K562 (cell line): ENCODE measurements around the gene ZNF358. TPM values are rescaled to one million over a fixed set of nuclear protein-coding genes. Genes with fewer than 3 reads are reported as not detected.

ENCODE experiments used
- ARID4B ChIP-seq: sonication (generic); formaldehyde crosslinking; IDR thresholded peaks from 2 replicates; pipeline ENCODE4 v1.8.0; 2022; ENCODE audit warnings: mild to moderate bottlenecking, missing genetic modification reagents
- CBFB ChIP-seq: sonication (generic); formaldehyde crosslinking; IDR thresholded peaks from 2 replicates; pipeline ENCODE4 v1.4.0; 2020; ENCODE audit warnings: mild to moderate bottlenecking, missing genetic modification reagents
- CREM ChIP-seq: IDR thresholded peaks from 2 replicates; pipeline ENCODE4 v1.6.1; 2014; ENCODE audit warnings: antibody characterized with exemption, low read depth
- DLX4 ChIP-seq: fragments of 250-450 bp; sonication (Bioruptor Pico); IDR thresholded peaks from 2 replicates; pipeline ENCODE4 v1.6.1; 2021; ENCODE audit warnings: mild to moderate bottlenecking
- E2F1 ChIP-seq: sonication (generic); formaldehyde crosslinking; IDR thresholded peaks from 2 replicates; pipeline ENCODE4 v1.8.1; 2023; ENCODE audit warnings: mild to moderate bottlenecking, missing genetic modification reagents, moderate library complexity
- FOXP4 ChIP-seq: sonication (generic); formaldehyde crosslinking; IDR thresholded peaks from 2 replicates; pipeline ENCODE4 v1.8.0; 2022; ENCODE audit warnings: mild to moderate bottlenecking, missing genetic modification reagents, borderline replicate concordance
- GATAD2B ChIP-seq: fragments of 450-650 bp; IDR thresholded peaks from 2 replicates; pipeline ENCODE4 v1.6.1; 2017; ENCODE audit warnings: mild to moderate bottlenecking, borderline replicate concordance
- GTF2F1 ChIP-seq: IDR thresholded peaks from 2 replicates; pipeline ENCODE4 v1.6.1; 2011; ENCODE audit warnings: low read depth, low read length, improper control_type of control experiment
- HDAC3 ChIP-seq: fragments of 450-650 bp; IDR thresholded peaks from 2 replicates; pipeline ENCODE4 v1.6.1; 2018; ENCODE audit warnings: borderline replicate concordance, mild to moderate bottlenecking, moderate library complexity; ENCODE audit not compliant: partially characterized antibody
- MXD1 ChIP-seq: fragments of 250-450 bp; sonication (Bioruptor Pico); IDR thresholded peaks from 2 replicates; pipeline ENCODE4 v1.8.0; 2021; ENCODE audit warnings: borderline replicate concordance, mild to moderate bottlenecking, moderate library complexity; ENCODE audit not compliant: poor library complexity, severe bottlenecking
- NUFIP1 ChIP-seq: fragments of 450-650 bp; IDR thresholded peaks from 2 replicates; pipeline ENCODE4 v1.6.1; 2018; ENCODE audit not compliant: partially characterized antibody
- PHF20 ChIP-seq: fragments of 450-650 bp; IDR thresholded peaks from 2 replicates; pipeline ENCODE4 v1.6.1; 2018; ENCODE audit not compliant: partially characterized antibody
- POLR3A ChIP-seq: IDR thresholded peaks from 2 replicates; pipeline ENCODE4 v1.6.1; 2011; ENCODE audit warnings: borderline replicate concordance, mild to moderate bottlenecking, moderate library complexity; ENCODE audit not compliant: insufficient read length, insufficient read depth; ENCODE audit errors: extremely low read depth
- SREBF2 ChIP-seq: sonication (generic); formaldehyde crosslinking; IDR thresholded peaks from 2 replicates; pipeline ENCODE4 v1.4.0; 2020; ENCODE audit warnings: mild to moderate bottlenecking, missing genetic modification reagents
- USF1 ChIP-seq: sonication (generic); formaldehyde crosslinking; IDR thresholded peaks from 2 replicates; pipeline ENCODE4 v1.9.0; 2022; ENCODE audit warnings: mild to moderate bottlenecking, missing genetic modification reagents
- ZKSCAN8 ChIP-seq: fragments of 200-800 bp; sonication (Bioruptor generic); IDR thresholded peaks from 2 replicates; pipeline ENCODE4 v1.6.1; 2016; ENCODE audit warnings: missing genetic modification characterization, missing compliant biosample characterization
- ZNF3 ChIP-seq: fragments of 250-450 bp; sonication (Bioruptor Pico); IDR thresholded peaks from 2 replicates; pipeline ENCODE4 v1.5.0; 2021; ENCODE audit warnings: mild to moderate bottlenecking, moderate library complexity
- polyA plus RNA-seq, 8 experiments: library from polyadenylated mRNA; depleted of rRNA in 4 of 8; stranded (reverse) in 5 of 8; unstranded in 3 of 8; fragments of >200 nt; fragmentation: Nextera tagmentation in 2 of 8; fragmentation: Illumina TruSeq in 1 of 8; extraction: Ambion mirVana in 2 of 8; extraction: Trizol in 1 of 8; gene quantifications; 2 replicates each; pipeline versions ENCODE4 v1.2.1 to v1.2.3, GENCODE V29; 2011 to 2014; ENCODE audit warnings: inconsistent platforms in 1 of 8, missing spikeins in 1 of 8
- total RNA-seq, 7 experiments: library from RNA; depleted of rRNA in 6 of 7; stranded (reverse); fragments of >200 nt in 6 of 7; fragmentation: Illumina TruSeq in 2 of 7; extraction: Trizol in 2 of 7; gene quantifications; 2 replicates each; pipeline versions ENCODE4 v1.2.1 to v1.2.3, GENCODE V29; 2011 to 2021; ENCODE audit warnings: low replicate concordance in 1 of 7

The ZNF358 gene
- total and polyA plus RNA-seq, 9 of the 15 experiments (the other 6 are each of a cell fraction or from before 2014, with no cell fraction given) = 0.04 to 17.2 (median 4.9) TPM

- TF ChIP-seq E2F1 (CRISPR knock-in tag) (peak; percentile 98), GATAD2B (no peak), FOXP4 (CRISPR knock-in tag) (peak; percentile 98), CREM (peak; percentile 75; the same call in 1 of the 2 replicates), SREBF2 (CRISPR knock-in tag) (peak; percentile 99; the same call in 1 of the 2 replicates), PHF20 (no peak), ARID4B (CRISPR knock-in tag) (peak; percentile 99), GTF2F1 (no peak), USF1 (CRISPR knock-in tag) (peak; percentile 60), ZKSCAN8 (CRISPR knock-in tag) (peak; percentile 46; the same call in 1 of the 2 replicates), DLX4 (CRISPR knock-in tag) (no peak), POLR3A (no peak), MXD1 (CRISPR knock-in tag) (no peak), ZNF3 (CRISPR knock-in tag) (no peak), HDAC3 (no peak), CBFB (0 out of 2 replicates have a peak, but pooled peaks have one; percentile 43), NUFIP1 (no peak)
These were observed 46.9 kb downstream of the ZNF358 start (continued) for GRCh38 chr19:7562646-7563393.
